H7 (cell line): ENCODE data around the gene RBM14. TPM values are rescaled to one million over a fixed set of nuclear protein-coding genes. Genes with fewer than 3 reads are reported as not detected.
A peak's percentile ranks its signal among the peaks of the same experiment; 100 is the strongest.
"Not testable (repeated sequence)": the region's sequence is repeated elsewhere in the genome, so short reads cannot be mapped to it uniquely, and the experiment has no call there.

Experiments used
- DNase-seq: peaks from one replicate; pipeline ENCODE4 v3.0.0; 2012
- H3K27me3 ChIP-seq: 2 replicates; pipeline ENCODE4 v1.6.0; 2011; ENCODE audit warnings: mild to moderate bottlenecking, low read length; ENCODE audit not compliant: control insufficient read depth, insufficient read depth
- H3K36me3 ChIP-seq: replicated peaks from 2 replicates; pipeline ENCODE4 v1.5.1; 2011; ENCODE audit warnings: low read length; ENCODE audit not compliant: control insufficient read depth, insufficient read depth
- H3K4me3 ChIP-seq: 2 replicates; pipeline ENCODE4 v1.5.1; 2011; ENCODE audit warnings: low read depth, mild to moderate bottlenecking, control low read depth, low read length, moderate library complexity; ENCODE audit not compliant: insufficient read depth
- total RNA-seq: library from RNA; depleted of rRNA; stranded (reverse); fragments of >200 nt; shearing (Covaris generic); gene quantifications from 2 replicates; pipeline ENCODE4 v1.2.3, GENCODE V29; 2014

RBM14 gene
- total RNA-seq, 1 experiment from 2014 or later = 51.6 TPM

GRCh38 chr11:66636411-66636810 is 20.0 kb downstream of the RBM14 start:
- Histone ChIP-seq H3K4me3 (no peak overlapping the region), H3K27me3 (no peaks in the 10 kb centered on the region), H3K36me3 (peaks cover 18% of the 10 kb centered on the region)
- no peak for DNase-seq

GRCh38 chr11:66637557-66638176 is 21.2 kb downstream of the RBM14 start:
- peak overlapping the region; percentile 26 for H3K4me3 ChIP-seq
- peaks cover 25% of the 10 kb centered on the region for H3K36me3 ChIP-seq
- no peak for DNase-seq
- H3K27me3 ChIP-seq = no peaks in the 10 kb centered on the region

GRCh38 chr11:66638177-66639065 is 22.0 kb downstream of the RBM14 start, which contains the start of gene RBM4:
Gene RBM4, plus strand, starts transcription at chr11:66638703. Its CDS starts 1,009 bp downstream, at chr11:66639712.
- H3K27me3 ChIP-seq = no peaks in the 10 kb centered on the region
- peaks cover 31% of the 10 kb centered on the region for H3K36me3 ChIP-seq
- peak within 1 kb of the TSS; percentile 85 for H3K4me3 ChIP-seq
- DNase-seq = peak; percentile 99

GRCh38 chr11:66639066-66639813 is 22.8 kb downstream of the RBM14 start:
- H3K36me3 ChIP-seq = peaks cover 38% of the 10 kb centered on the region
- no peak for DNase-seq
- no peaks in the 10 kb centered on the region for H3K27me3 ChIP-seq
- H3K4me3 ChIP-seq = peak overlapping the region; percentile 85

GRCh38 chr11:66639814-66640340 is 23.4 kb downstream of the RBM14 start:
- H3K4me3 ChIP-seq = peak overlapping the region; percentile 85; the same call in 1 of the 2 replicates
- H3K36me3 ChIP-seq = peaks cover 41% of the 10 kb centered on the region
- H3K27me3 ChIP-seq = not testable (repeated sequence)

GRCh38 chr11:66641834-66642233 is 25.4 kb downstream of the RBM14 start:
- DNase-seq = no peak
- H3K27me3 ChIP-seq = no peaks in the 10 kb centered on the region
- peaks cover 60% of the 10 kb centered on the region for H3K36me3 ChIP-seq
- no peak overlapping the region for H3K4me3 ChIP-seq

More at GRCh38 chr11:66639814-66640340, 23.4 kb downstream of the RBM14 start:
- DNase-seq = not testable (repeated sequence)

- Histone ChIP-seq H3K4me3 (no peak overlapping the region), H3K36me3 (peaks cover 61% of the 10 kb centered on the region)
Observed at GRCh38 chr11:66643745-66644437, 27.5 kb downstream of the RBM14 start.

GRCh38 chr11:66646828-66647227 is 30.4 kb downstream of the RBM14 start:
- no peak overlapping the region for H3K4me3 ChIP-seq
- DNase-seq = no peak
- H3K36me3 ChIP-seq = peaks cover 55% of the 10 kb centered on the region
- H3K27me3 ChIP-seq = no peaks in the 10 kb centered on the region

More at GRCh38 chr11:66643745-66644437, 27.5 kb downstream of the RBM14 start:
- no peaks in the 10 kb centered on the region for H3K27me3 ChIP-seq
- no peak for DNase-seq

- H3K4me3 ChIP-seq = no peak overlapping the region
- DNase-seq = no peak
- H3K36me3 ChIP-seq = peaks cover 35% of the 10 kb centered on the region
- H3K27me3 ChIP-seq = no peaks in the 10 kb centered on the region
Observed at GRCh38 chr11:66649903-66650302, 33.5 kb downstream of the RBM14 start.

GRCh38 chr11:66651016-66651415 is 34.6 kb downstream of the RBM14 start:
- no peak overlapping the region for H3K4me3 ChIP-seq
- no peak for DNase-seq
- H3K27me3 ChIP-seq = no peaks in the 10 kb centered on the region
- H3K36me3 ChIP-seq = peaks cover 25% of the 10 kb centered on the region

GRCh38 chr11:66652651-66653050 is 36.2 kb downstream of the RBM14 start:
- Histone ChIP-seq H3K4me3 (no peak overlapping the region), H3K27me3 (no peaks in the 10 kb centered on the region), H3K36me3 (peaks cover 20% of the 10 kb centered on the region)
- DNase-seq = no peak

GRCh38 chr11:66653123-66653522 is 36.7 kb downstream of the RBM14 start:
- Histone ChIP-seq H3K36me3 (peaks cover 21% of the 10 kb centered on the region), H3K27me3 (no peaks in the 10 kb centered on the region), H3K4me3 (no peak overlapping the region)
- DNase-seq = no peak

GRCh38 chr11:66659763-66660162 is 43.3 kb downstream of the RBM14 start:
- Histone ChIP-seq H3K36me3 (peaks cover 14% of the 10 kb centered on the region), H3K27me3 (no peaks in the 10 kb centered on the region)

More at GRCh38 chr11:66659763-66660162, 43.3 kb downstream of the RBM14 start:
- DNase-seq = no peak
- H3K4me3 ChIP-seq = no peak overlapping the region
